Colon (tissue), 2 donors: ENCODE measurements around the gene OMD.
"Not testable (repeated sequence)": the region's sequence is repeated elsewhere in the genome, so short reads cannot be mapped to it uniquely, and the experiment has no call there.

Experiments
- FAIRE-seq: peaks from 2 replicates; lab custom pipeline; 2012; peaks lifted over from hg19 to GRCh38; lab: Jason Lieb, UNC
- donor health status: control.
- donor health status: control.

Gene OMD

GRCh38 chr9:92424340-92424739, at the start of gene OMD:
Gene OMD (minus strand): TSS chr9:92424471. CDS start chr9:92417558, 6,913 bp downstream.
- no peak for FAIRE-seq

- FAIRE-seq: no peak
Observed at GRCh38 chr9:92468206-92468605, 43.9 kb upstream of the OMD start.

GRCh38 chr9:92467511-92467910, 43.2 kb upstream of the OMD start:
- no peak for FAIRE-seq

GRCh38 chr9:92467041-92467440, 42.8 kb upstream of the OMD start:
- no peak for FAIRE-seq

GRCh38 chr9:92463984-92464383, 39.7 kb upstream of the OMD start:
- FAIRE-seq: no peak

DNA sequence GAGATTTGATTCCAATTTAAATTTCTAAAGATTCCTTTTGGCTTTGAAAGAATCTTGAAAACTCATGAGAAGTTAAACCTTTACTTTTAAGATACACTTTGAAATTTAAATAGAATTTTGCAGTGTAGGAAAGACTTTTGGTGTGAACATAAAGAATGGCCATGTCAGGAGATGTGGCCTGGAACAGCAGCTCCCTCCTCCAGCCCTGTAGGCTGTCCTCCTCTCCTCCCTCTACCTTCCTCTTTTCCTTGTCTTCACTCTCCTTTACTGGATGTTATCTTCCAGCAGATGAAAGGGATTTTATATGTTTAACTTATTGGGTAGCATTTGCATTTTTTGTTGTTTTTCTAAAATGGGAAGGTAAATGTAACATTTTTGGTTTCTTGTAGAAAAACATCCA, 39.1 kb upstream of the OMD start:
- no peak for FAIRE-seq

DNA sequence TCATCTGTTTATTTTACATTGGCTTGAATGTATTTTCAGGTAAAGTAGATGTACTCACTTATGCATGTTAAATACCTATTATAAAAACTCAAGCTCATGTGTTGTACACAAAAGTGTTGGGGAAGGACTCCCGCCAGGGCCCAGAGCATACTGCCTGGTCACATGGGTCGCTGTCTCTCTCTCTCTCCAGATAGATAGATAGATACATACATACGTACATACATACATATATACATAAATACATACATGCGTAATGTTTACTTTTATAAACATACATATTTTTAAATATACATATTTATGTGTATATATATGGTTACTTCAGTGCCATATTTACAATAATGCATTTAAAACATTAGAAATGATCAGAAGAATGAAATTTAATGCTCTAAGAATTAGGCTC, 33.3 kb upstream of the OMD start:
- FAIRE-seq: no peak

- no peak for FAIRE-seq
Observed at GRCh38 chr9:92455217-92455616, 30.9 kb upstream of the OMD start.

- no peak for FAIRE-seq
Observed at GRCh38 chr9:92446536-92446935, 22.3 kb upstream of the OMD start.

- no peak for FAIRE-seq
Observed at GRCh38 chr9:92444841-92445240, 20.6 kb upstream of the OMD start.

DNA sequence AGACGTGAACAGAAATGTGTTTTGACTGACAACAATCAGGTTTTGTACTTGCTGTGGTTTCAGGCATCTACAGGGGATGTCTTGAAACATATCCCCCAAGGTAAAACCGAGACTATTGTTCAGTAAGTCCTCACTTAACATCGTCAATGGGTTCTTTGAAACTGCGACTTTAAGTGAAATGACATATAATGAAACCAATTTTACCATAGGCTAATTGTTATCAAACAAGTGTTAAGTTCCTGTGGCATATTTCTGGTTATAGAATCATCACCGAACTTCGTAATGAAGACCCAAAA, 16.4 kb upstream of the OMD start:
- FAIRE-seq: no peak

GRCh38 chr9:92439921-92440750, 15.9 kb upstream of the OMD start:
- FAIRE-seq: no peak

GRCh38 chr9:92438900-92439526, 14.7 kb upstream of the OMD start:
- FAIRE-seq: peak; percentile 70

GRCh38 chr9:92435263-92435662, 11.0 kb upstream of the OMD start:
- FAIRE-seq: no peak

GRCh38 chr9:92432972-92433548, 8.8 kb upstream of the OMD start:
- FAIRE-seq: no peak

DNA sequence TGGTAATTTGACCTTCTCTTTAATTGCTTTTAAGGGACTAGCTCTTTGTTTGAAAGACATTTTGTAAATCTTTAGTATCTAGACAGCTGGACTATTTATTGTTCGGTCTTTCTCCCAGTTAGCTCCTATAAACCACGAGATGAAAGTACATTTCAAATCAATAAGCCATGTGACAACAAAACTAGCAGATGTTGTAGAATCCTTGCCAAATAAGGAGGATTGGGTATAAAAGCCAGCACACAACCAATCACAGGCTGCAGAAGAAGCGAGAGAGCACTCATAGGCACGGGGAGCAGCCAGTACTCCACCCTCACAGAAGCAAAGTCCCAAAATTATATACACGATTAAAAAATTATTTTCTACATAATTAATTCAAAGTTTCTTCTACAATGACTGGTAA, 8.1 kb upstream of the OMD start:
- FAIRE-seq: no peak

DNA sequence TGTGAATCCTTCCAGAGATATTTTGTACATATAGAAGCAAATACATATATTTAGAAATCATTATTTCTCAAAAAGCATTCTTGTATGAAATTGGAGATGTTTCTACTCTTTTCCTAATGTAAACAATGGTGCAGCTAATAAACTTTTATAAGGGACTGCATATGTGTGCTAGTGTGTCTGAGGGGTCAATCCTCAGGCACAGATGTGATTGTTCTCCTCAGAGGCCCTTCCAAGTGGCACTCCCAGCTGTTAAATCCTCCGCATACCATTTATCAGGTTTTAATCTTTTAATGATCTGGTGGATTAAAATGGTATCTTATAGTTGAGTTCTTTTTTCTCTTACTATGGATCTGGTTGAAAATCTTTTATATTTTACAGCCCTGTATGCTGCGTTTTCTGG, 5.6 kb upstream of the OMD start:
- no peak for FAIRE-seq

DNA sequence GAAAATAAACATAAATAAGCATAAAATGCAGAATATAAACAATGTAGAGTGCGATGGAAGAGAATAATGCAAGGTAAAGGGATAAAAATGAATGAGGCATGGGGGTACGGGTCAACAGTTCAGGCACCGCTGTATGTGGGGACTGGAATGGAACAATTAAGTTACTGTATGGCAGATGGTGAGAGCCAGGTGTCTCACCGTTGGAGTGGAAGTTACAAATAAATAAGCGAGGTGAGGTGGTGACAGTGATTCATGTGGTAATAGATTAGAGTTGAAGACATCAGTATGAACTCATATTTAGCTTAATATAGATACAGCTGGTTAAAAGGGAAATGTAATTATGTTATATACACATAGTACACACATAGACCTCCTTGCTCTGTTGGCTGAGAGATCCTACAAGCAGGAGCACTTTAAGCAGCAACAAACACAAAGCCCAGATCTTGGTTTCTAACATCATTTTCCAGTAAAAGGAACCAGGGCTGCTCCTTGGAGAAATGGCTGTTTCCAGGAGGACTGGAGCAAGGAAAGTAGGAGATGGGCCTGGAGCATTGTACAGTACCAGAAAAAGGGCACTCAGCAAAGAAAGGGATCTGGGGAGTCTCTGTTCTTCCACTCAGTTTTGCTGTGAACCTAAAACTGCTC, 2.4 kb upstream of the OMD start:
- no peak for FAIRE-seq

DNA sequence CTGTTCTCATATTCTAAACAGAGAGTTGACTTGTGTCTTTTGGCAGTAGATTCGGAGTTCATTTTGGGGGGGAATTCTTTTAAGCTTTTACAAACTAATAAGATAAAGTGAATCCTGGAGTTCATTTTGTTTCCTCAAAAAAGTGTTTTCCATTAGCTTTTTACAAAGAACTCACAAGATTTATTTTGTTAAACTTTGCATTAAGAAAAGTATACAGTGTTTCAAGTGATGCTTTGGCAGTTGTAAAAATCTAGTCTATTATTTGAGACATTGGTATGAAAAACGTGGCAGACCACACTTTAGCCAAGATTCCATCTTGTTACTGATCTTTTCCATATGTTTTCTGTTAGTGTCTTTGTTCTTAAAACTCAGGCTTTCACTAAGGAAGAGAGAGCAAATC, 1.2 kb upstream of the OMD start:
- FAIRE-seq: no peak

DNA sequence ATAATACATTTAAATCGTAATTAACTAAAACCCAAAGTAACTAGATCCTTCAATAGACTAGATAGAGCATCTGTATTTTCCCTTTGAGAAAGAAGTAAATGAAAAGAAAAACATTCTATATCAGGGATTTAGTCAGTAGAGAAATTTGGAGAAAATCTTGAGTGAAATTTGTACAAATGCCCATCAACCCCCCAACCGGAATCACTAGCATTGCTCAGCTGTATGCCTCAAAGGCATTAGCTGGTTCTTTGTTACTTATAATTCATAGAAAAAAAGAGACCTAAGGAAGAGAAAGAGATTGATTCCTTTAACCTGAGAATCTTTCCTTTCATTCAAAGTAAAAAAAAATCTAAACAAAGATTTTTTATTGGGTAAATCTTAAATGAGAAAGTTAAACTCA, 659 bp downstream of the OMD start:
- no peak for FAIRE-seq

- FAIRE-seq: no peak
Observed at GRCh38 chr9:92422611-92423338, 1.5 kb downstream of the OMD start.

DNA sequence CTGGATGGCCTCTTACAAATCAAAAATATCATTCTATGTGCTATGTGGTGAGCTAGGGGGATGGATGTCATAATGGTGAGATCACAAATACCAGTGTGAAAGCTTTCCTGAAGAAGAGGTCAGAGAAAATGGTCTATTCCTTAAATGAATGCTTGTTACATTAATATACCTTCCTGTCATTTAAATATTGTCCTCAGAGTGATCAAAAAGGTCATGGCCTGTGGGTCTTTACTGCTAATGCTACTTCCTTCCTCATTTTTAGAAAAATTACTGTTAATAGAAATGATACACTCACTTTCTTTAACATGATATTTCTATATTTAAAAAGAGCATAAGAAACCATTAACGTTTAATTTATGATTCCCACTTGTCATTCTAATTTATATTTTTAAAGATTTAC, 9.7 kb downstream of the OMD start:
- no peak for FAIRE-seq

DNA sequence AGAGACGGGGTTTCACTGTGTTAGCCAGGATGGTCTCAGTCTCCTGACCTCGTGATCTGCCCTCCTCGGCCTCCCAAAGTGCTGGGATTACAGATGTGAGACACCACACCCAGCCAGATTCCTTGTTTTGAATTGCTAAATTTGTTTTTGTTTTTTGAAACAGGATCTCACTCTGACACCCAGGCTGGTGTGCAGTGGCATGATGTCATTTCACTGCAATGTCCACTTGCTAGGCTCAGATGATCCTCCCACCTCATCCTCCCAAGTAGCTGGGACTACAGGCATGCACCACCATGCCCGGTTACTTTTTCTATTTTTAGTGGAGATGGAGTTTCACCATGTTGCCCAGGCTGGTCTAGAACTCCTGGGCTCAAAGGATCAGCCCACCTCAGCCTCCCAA, 13.1 kb downstream of the OMD start:
- FAIRE-seq: not testable (repeated sequence)
